ENCODE results near the gene CACNA2D3. TPM values are rescaled to one million over a fixed set of nuclear protein-coding genes. Genes with fewer than 3 reads are reported as not detected.

The CACNA2D3 gene
- total RNA-seq, 1 donor from 2014 or later: 7.0 TPM

DNA sequence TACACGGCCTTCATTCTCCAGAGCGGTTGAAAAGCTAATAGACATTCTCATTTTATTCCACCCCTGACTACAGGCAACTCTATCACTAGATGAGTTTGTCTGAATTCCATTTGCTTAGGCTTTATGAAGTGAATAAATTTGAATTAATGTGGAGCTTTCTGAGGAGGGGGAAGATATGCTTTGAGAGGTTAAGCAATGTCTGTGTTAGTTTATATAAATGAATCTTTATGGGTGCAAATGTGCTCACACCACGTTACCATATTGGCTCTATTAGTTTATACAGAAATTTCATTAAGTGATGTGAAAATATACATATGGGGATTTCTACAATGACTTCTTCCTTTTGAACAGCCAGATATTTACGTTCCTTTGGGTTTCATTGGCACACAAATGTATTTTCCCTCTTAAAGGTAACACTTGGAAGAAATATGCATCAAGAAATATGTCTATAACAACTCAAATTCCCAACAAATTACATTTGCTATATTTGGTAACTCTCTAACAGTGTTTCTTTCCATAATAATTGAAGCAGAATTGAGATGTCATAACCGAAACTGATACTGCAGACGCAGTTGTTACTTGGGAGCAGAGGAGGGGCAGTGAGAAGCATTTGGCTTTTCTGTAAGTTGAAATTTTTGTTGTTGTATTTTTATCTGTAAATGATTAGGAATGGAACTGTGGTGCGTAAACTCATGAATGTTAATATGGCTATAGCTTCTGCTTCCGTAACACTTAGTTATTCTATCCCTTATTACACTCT lies 359.4 kb downstream of the CACNA2D3 start:
- ATAC-seq: no peak

DNA sequence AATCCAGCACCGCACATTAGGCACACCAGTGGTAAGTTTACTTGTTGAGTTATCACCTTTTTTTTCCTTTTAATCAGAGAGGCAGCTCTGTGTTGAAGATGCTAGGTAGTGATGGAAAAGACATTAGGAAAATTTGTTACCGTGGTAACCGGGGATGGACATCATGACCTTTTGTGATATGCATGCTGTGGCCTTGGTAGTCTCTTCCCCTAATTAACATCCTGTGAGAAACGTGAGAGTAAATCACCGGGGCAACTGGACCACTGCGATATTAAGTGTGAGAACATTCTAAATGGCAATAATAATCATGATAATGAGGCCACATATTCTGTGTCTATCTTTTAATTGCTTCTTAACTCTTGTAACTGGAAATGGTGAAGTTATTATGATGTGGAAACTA lies 362.0 kb downstream of the CACNA2D3 start:
- no peak for ATAC-seq

DNA sequence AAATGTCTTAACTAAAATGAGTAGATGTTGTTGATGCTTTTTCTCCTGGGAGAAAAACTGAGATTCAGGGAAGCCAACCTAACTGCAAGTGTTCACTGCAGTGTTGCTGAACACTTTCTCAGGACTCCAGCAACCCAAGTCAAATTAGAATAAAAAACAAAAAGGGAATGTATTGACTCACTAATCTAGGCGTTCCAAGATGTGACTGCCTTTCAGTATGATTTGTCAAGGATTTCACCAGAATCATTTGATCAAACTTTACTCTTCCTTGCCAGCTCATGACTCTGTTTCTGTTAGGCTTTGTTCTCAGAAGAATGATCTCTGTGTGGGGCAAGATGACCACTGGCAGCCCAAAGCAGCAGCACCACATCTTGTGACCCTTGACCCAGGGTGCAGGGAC lies 364.0 kb downstream of the CACNA2D3 start:
- no peak for ATAC-seq

DNA sequence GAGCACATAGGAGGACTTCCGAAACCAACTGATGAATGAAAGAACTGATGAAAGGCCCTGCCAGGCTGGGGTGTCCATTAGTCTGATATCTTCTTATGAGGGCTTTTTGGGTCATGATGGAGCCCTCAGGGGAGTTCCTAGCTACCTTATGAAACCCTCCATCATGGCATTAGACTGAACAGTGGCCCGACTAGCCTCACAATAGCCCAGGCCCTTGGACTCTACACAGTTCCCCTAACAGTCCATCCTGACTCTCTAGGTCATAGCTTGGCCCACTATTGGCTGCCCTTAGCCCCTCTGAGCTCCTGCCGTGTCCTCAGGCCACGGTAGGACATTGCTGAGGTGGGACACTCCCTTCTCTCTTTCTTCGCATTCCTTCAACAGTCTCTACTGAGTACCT lies 365.9 kb downstream of the CACNA2D3 start:
- no peak for ATAC-seq

DNA sequence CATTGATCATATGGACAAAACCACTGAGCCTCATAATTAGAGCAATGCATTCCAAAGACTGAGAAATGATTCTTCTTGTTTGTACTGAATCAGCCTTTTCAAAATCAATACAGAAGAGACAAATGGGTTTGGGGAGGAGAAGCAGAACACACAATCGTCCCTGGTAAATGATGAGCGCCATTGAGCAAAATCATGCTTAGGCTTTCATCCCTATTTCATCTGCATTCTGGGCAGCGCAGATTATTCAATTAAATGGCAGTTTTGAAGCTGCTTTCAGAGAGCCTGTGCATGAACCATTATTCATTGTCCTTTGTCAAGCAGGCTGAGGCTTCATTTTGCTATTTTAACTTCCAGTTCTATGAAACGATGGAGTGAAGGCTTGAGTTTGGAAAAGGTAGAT lies 371.9 kb downstream of the CACNA2D3 start:
- ATAC-seq: no peak

DNA sequence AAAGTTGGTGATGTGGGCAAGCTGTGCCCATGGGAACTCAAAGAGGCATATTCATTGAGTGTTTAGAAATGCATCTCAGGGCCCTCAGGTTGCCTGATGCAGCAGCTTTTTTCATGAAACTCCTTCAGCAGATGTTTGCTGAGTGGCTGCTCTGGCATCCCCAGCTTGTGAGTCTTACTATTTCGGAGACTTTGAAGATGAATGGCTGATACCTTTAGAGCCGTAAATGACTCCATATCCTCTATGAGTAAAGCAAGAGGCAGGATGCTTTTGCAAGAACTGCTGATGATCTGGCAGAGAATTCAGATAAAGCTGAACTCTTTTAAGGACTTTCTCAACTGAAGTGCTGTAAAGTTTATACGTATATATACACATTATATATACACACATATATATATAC lies 384.3 kb downstream of the CACNA2D3 start:
- no peak for ATAC-seq

DNA sequence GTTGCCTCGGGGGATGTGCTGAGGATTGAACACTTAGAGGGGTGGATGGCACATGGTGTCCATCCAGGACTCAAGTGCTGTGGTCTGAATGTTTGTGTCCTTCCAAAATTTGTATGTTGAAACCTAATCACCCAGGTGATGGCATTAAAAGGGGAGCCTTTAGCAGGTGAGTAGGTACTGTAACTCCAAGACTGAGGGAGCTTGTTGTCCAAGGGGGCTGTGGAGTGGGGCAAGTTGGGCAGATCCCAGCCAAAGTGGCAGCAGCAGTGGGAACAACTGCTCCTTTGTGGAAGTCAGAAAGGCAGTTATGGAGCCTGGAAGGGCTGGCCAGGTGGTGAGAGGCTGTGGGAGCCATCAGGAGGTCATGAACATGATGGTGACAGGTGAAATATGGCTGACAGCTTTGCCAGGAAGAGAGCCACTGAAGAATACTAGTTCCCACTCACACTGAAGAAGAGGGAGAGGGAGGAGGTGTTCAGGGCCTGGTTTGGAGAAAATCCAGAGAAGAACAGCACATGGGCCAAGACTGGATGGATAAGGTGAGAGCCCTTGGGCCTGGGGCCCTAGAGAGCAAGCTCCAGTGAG lies 385.6 kb downstream of the CACNA2D3 start:
- ATAC-seq: no peak

DNA sequence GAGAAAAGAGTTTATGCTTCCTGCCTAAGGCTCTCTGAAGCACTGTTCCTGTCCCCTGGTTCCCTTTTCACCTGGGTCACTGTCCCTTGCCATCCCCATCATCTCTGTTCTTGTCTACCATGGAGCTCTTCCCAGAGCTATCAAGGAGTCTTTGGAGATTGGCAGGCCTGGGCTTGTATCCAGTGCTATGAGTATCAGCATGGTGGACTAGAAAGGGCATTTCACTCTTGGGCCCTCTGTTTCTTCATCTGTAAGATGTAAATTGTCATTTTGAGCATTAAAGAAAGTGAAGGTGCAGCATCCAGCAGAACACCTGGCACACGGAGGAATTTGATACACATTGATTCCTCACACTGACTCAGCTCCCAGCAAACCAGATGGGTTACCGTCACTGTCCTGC lies 388.2 kb downstream of the CACNA2D3 start:
- ATAC-seq: no peak

DNA sequence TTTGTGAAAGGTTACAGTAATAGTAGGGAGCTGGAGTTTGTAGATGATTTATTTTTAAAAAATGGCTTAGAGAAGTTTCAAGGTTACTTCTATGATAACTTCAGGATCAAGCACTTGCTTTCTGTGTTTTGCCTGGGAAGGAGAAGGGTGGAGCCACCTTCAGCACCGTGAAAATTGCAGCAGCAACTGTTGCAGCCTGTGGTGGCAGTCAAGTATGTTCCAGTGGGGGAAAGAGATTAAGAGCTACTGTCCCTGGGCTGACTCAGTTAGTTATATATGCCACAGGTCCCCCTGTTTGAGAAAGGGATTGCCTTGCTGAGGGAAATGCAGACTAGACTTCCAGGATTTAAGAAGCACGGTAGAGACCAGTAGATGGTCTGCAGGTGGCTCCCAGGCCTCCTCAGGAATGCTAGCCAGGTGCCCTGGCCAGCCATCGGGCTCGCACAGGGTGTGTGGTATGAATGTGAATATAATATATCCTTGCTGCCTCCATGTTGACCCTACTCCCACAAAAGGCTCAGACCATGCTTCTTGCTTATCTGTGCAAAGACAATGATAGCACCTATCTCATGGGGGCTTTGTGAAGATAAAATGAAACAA lies 389.5 kb downstream of the CACNA2D3 start:
- ATAC-seq: no peak

DNA sequence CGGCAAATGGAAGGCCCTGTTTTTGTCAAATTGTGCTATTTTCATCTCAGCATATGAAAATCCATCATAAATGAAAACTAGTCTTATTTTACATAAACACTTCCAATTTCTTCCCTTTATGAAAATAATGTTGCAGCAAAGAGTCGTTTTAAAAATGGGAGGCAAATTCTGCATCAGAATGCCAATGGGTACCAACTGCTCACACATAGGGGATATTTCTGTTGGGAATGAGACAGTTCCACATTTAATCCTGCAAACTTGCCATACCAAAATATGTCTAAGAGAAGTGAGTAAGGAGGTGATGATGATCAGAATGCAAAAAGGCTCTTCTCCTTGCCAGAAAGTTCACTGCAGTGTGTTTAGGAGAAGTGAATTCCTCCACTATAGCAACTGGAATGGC lies 391.7 kb downstream of the CACNA2D3 start:
- ATAC-seq: no peak

DNA sequence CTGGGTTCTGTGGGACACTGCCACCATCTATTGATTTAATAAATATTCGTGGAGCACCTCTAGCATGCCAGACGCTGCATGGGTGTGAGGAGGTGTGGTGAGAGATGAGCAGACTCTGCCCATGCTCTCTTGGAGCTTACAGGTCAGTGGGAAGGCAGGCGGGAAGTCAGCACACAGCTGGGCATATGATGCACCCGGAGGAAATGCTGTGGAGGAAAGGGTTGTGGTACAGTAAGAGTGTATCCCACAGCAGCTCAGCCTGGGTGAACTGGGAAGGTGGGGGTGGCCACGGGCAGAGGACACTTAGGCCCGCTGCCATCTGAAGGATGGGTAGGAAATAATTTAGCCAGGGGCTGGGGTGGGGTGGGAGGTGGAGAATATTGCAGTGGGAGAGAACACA lies 392.1 kb downstream of the CACNA2D3 start:
- ATAC-seq: no peak

DNA sequence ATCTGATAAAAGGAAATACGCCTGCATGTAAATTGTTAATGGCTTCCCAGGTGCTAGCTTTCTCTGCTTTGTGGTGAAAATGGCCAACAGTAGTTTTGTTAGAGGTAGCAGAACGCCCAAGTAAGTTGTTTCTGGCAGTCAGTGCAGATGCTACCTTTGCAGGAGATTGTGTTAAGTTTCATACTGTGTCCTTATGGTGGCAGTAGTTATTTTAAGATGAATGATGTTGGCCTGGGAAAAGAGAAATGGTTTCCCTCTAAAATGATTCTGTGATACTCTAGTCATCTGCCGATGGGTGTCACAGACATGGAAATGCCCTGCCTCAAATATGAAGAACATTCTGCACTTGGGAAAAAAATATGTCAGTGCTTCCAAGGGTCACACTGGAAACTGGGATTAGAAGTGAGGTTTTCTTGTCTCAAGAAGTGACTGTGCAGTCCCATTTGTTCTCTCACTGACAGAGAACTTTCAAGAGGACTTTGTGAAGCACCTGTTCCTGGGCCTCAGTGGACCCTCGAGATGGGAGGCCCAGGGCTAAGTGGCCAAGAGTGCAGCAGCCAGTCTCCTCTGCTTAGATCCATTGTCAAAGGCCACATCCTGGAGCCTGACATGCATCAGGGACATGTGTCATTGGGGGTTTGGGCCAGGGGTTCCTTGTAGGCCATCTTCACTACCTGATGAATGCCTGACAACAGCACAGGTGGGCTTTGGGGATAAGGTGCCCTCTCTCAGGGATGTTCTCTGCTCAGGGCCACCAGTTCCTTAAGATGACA lies 393.3 kb downstream of the CACNA2D3 start:
- no peak for ATAC-seq

DNA sequence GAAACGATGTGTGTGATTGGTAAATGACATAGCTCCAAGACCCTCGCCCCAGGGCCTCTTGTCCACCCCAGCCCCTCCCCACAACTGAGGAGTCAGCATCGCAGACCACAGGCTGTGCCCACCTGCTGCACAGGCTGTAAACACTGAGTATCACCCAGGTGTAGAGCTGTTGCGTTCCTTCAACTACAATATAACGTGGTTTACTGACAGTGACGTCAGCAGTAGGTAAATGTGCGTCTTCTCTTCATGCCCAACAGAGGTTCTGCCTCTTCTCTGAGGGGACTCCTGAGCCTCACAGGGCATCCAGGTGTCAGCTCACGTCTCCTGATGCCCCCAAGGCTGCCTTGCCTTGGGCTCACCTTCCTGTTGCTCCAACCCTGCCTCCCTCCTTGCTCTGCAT lies 395.1 kb downstream of the CACNA2D3 start:
- no peak for ATAC-seq

DNA sequence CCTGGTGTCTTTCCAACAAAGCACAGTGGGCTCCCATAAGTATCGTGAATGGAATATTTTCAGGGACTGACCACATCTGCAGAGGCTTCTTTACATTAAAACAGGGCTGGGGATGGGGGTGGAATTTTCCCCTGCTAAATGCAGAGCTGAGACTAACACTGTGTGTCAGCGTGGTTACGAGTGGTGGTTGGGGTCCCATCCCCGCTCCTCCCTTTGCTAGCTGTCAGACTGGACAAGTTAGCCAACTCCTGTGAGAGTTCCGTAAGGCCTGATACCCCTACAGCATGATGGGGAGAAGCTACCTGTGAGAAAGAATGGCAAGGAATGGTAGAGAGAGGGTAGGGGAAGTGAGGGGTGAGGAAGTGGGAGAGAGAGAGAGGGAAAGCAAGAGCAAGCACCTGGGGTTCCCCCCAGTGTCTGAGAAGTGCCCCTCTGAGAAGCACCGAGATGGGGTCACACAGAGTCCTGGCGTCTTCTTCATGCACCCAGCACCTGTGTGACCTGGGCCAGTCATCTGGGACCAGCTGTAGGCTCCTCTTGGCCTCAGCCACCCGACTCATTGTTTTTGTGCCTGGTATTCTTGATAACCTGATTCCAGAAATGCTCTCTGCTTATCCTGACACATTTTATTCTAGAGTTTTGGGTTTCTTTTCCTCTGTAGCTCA lies 395.8 kb downstream of the CACNA2D3 start:
- no peak for ATAC-seq

DNA sequence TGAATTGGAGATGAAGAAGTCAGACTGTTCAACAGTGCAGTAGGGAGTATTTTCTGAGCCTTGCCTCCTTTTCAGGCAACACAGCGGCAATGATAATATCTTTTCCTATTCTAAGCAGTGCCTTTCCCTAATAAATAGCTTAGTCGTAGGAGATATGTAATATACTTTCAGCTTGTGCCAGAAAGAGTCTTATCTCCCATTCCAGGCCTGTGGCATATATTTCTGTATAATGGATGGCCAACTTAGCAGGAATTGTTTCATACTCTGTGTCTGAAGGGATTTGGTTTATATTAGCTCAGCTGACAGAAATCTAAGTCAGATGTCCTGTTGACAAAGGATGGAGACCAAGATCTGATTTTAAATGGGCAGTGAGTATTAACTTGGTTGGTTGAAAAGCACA lies 397.1 kb downstream of the CACNA2D3 start:
- ATAC-seq: no peak

DNA sequence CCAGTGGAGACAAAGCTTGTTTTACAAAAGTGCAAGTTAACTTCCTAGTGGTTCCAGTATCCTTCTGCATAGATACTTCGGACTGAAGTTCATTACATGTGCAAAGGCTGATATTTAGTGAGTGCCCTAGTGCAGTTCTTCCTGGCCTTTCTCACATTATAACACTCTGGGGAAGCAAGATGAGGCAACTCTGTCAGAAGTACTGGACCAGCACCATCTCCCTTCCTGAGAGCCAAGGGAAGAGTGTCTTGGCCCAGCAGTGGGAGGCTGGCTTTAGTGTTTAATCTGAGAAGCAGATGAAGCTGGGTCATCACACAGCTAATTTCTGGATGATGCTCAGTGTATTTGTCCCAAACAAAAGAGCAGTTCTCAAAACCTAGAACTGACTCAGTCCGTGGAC lies 397.7 kb downstream of the CACNA2D3 start:
- ATAC-seq: no peak

DNA sequence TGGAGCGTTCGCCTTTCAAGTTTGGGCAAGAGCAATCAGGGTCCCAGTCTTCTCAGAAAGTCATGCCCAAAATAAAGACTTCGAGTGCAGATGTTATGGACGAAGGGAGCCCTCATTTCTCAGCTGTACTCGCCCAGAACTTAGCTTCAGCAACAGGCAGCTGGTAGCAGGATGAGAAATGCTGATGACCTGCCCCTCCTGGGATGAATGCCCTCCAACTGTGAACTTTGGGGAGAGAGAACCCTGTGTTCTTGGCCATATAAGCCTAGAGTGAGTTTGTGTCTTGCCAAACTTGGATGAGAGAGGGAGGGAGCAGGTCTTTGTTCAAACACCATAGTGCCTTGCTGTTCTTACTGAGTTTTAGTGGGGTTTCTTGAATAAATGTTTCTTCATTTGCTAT lies 405.2 kb downstream of the CACNA2D3 start:
- no peak for ATAC-seq

DNA sequence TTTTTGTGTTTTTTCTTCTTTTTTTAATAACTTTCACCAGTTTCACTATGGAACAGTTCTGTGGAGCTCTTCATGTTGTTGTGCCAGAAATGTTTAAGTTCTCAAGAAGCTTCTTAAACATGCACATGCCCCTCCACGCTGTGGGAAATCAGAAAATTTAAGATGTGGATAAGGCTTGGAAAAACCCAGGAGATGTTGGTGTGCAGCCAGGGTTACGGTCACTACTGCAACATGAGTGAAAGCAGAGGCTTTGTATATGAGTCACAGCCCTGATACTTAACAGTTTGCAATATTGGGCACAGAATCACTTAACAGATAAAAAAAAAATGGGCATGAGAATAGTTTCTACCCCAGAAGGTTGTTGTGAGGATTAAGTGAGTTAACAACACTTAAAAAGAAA lies 405.6 kb downstream of the CACNA2D3 start:
- ATAC-seq: no peak

DNA sequence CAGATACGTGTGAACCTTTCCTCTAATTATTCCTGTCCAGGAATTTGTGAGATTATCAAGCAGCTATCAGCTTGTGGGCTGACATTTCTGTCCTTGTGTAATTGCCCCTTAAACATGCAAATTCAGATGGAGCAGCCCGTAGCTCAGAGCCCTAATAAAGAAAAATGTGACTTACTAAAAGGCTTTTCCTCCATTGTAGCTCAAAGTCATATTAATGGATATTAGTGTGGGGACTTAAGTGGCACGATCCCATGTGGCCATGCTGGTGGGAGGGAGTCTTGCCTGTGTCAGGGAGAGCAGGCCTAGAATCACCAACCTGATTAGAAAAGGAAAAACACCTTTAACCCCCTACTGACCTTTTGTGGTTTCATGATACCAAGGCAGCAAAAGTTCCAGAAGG lies 406.3 kb downstream of the CACNA2D3 start:
- no peak for ATAC-seq

DNA sequence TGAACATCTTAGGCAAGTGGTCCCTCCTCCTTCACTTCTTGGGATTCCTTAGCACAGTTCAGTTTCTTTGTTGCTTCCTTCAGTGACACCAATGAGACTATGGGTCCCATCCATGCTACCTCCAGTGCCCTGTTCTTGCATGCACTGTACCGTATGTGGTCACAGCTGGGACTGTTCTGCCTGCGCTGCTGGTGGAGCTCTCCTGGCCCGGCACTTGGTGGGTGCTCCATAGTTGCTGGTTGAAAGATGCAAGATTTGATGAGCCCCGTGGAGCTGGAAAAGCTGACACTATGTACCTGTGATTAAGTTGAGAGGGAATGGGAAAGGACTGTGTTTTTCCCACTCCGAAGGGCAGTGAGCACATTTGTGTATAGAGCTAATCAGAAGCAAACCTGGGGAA lies 407.7 kb downstream of the CACNA2D3 start:
- ATAC-seq: no peak

DNA sequence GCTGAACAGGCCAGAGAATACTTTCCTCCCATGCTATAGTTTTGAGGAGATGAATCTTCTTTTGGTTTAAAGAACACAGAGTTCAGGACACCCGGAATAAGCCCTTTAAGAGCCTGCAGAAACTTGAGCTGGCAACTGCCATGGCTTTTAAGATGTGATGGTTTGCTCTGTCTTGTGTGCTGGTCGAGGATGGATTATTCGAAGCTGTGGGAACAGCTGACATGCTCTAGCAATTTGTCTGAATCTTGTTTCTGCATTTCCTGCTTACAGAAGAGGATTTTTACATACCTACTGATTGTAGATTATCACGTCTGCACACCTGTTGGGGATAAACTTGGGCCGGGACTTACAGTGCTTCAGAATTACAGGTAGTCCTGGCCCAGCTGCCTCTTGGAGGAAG lies 408.6 kb downstream of the CACNA2D3 start:
- no peak for ATAC-seq

DNA sequence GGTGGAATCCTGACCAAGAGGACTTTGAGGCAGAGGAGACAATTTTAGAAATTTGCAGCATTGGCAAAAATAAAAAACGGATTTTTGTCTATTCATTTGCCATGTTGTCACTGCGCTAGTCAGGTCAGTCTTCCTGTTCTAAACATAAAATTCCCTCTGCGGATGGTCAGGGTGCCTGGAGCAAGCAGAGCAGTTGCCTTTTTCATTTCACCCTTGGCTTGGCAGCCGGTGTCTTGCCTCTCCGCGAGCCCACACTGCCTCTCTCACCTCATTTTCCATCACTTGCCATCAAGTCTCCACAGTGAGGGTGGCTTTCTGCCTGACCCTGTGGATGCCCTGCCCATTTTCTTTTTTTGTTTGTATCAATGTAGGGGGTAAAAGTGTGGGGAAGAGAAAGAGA lies 409.4 kb downstream of the CACNA2D3 start:
- ATAC-seq: no peak

DNA sequence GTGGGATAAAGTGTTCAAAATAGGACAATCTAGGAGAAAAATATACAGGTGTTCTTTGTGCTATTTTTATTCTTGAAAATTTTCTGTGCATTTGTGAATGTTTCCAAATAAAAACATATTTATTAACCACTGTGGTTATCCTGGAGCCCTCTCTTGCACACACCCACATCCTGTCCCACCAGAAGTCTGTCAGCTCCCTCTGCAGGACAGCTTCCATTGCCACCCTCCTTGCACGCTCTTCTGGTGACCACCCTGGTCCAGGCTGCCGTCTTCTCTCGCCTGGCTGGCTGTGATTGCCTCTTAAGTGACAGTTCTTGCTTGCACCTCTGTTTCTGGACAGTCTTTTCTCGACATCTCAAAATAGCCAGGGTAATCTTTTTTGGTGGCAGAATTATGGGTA lies 411.5 kb downstream of the CACNA2D3 start:
- ATAC-seq: no peak
